Activated CD4-positive, alpha-beta T cell treated with anti-CD3 and anti-CD28 coated beads, Interleukin-2, amount 10 ng/mL, durations not matched to agents 7 days and 5 days (primary cell): Measurements from ENCODE around the gene IL2RA. TPM values are rescaled to one million over a fixed set of nuclear protein-coding genes. Genes with fewer than 3 reads are reported as not detected.
"Not testable (repeated sequence)": the region's sequence is repeated elsewhere in the genome, so short reads cannot be mapped to it uniquely, and the experiment has no call there.

Experiments used
- CTCF ChIA-PET: fragments of 350-600 bp; sonication (Branson Sonifier 250); formaldehyde crosslinking; loops from one replicate; lab custom pipeline; 2021; ENCODE audit warnings: antibody characterized with exemption; lab: Charles Lee
- POLR2A ChIA-PET: fragments of 350-600 bp; sonication (Branson Sonifier 250); formaldehyde crosslinking; loops from one replicate; lab custom pipeline; 2021; ENCODE audit warnings: antibody characterized with exemption; lab: Charles Lee
- DNase-seq: peaks from one replicate; pipeline ENCODE4 v3.0.0-alpha.2; 2020
- H3K27ac Mint-ChIP-seq: one replicate; pipeline ENCODE4 v1.8.0; 2021; ENCODE audit warnings: mild to moderate bottlenecking, moderate library complexity, mixed read lengths
- H3K27me3 Mint-ChIP-seq: one replicate; pipeline ENCODE4 v1.8.0; 2021; ENCODE audit warnings: mixed read lengths
- H3K36me3 Mint-ChIP-seq: one replicate; pipeline ENCODE4 v1.8.0; 2021; ENCODE audit warnings: low read depth, mixed read lengths
- H3K4me1 Mint-ChIP-seq: one replicate; pipeline ENCODE4 v1.8.0; 2021; ENCODE audit warnings: mixed read lengths
- H3K4me3 Mint-ChIP-seq: one replicate; pipeline ENCODE4 v1.8.0; 2021; ENCODE audit warnings: mild to moderate bottlenecking, moderate library complexity, mixed read lengths
- H3K9me3 Mint-ChIP-seq: one replicate; pipeline ENCODE4 v1.8.0; 2021; ENCODE audit warnings: mixed read lengths
- total RNA-seq, 2 experiments: library from RNA; stranded (reverse); gene quantifications; one replicate each; pipeline ENCODE4 v1.2.3, GENCODE V29; 2021

IL2RA gene
- total RNA-seq, 2 experiments from 2014 or later = 124 to 142 TPM

DNA sequence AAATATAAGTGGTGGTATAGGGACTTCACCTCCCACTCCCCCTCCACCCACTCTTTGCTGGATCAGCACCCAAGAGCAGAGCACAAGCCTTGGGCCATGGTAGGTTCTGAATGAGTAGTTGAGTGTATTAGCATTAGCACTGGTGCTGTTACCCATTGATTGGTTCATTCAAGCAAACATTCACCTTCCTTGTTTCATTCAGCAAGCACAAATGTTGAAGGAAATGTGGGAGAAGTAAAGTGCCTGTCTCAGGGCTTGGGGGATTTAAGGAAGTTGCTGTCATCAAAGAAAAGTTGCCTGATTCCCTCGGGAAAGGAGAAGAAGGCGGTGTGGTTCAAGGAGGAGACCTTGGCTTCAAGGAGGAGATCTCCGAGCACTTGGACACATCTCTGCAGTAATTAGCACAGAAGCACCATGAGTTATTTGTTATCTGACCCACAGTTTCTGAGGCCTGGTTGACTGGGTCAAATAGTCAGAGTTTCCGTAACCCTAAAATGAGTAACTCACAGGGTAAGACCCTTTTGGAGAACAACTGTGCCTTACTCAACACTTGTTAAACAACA is 17.3 kb downstream of the IL2RA start:
- H3K9me3 Mint-ChIP-seq = peaks cover under 1% of the 10 kb centered on the region
- POLR2A ChIA-PET = no interaction called here
- H3K27ac Mint-ChIP-seq = peak overlapping the region; percentile 72
- H3K27me3 Mint-ChIP-seq = no peaks in the 10 kb centered on the region
- H3K36me3 Mint-ChIP-seq = peaks cover 68% of the 10 kb centered on the region
- no peak for DNase-seq
- CTCF ChIA-PET = interaction anchor here (0.9 to 1.4 kb wide), 2 partner anchors 37 to 45 kb away, joined by 3 to 4 read pairs; no protein-coding TSS in a partner anchor
- peaks cover 87% of the 10 kb centered on the region for H3K4me1 Mint-ChIP-seq
- H3K4me3 Mint-ChIP-seq = peak overlapping the region; percentile 45

DNA sequence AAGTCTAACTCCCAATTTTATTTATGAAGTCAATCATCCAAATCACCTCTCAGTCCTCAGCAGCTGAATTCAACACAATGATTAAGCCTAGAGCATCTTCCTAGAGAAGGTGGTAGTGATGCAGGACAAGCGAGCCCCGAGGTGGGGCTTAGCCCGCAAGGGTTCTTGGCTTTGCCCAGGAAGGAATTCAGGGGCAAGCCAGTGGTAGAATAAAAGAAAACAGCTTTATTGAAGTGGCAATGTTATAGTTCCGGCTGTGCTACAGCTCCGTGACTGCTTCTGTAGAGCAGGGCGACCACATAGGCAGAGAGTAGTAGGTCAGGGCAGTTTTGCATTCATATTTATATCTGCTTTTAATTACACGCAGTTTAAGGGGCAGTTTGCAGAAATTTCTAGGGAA is 18.1 kb downstream of the IL2RA start:
- Mint-ChIP-seq H3K27ac (peak overlapping the region; percentile 72), H3K4me1 (peaks cover 87% of the 10 kb centered on the region), H3K27me3 (no peaks in the 10 kb centered on the region), H3K36me3 (peaks cover 68% of the 10 kb centered on the region), H3K9me3 (peaks cover 7% of the 10 kb centered on the region), H3K4me3 (peak overlapping the region; percentile 45)
- CTCF ChIA-PET = no interaction called here
- DNase-seq = no peak
- POLR2A ChIA-PET = no interaction called here

DNA sequence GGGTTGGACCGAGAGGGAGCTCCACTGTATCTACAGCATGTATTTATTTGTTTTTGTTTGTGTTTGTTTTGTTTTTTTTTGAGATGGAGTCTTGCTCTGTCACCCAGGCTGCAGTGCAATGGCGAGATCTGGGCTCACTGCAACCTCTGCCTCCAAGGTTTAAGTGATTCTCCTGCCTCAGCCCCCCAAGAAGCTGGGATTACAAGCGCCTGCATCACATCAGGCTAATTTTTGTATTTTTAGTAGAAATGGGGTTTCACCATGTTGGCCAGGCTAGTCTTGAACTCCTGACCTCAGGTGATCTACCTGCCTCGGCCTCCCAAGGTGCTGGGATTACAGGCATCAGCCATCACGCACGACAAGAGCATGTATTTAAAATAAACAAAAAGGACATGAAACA is 18.8 kb downstream of the IL2RA start:
- H3K4me3 Mint-ChIP-seq = not testable (repeated sequence)

DNA sequence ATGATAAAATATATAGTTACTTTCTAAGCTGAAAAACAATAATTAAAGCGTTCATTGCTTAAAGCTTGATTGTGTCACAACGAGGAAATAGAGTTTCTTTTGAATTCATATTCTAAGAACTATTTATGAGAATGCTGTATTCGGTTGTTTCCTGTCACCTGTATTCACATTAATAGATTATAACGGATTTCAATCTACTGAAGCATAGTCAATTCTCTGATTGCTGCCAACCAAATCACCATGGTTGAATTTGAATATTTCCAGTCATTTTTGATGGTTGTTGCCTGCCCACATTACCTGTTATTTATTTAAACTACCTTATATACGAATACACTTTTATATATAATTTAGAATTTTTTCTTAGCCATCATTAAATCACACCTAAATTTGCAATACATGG is 22.0 kb downstream of the IL2RA start:
- ChIA-PET POLR2A (no interaction called here), CTCF (interaction anchor here (1.0 to 1.1 kb wide), 2 partner anchors 10 to 41 kb away, joined by 3 read pairs; no protein-coding TSS in a partner anchor)
- H3K4me3 Mint-ChIP-seq = no peak overlapping the region
- peaks cover 91% of the 10 kb centered on the region for H3K4me1 Mint-ChIP-seq
- H3K27ac Mint-ChIP-seq = no peak overlapping the region
- peaks cover 7% of the 10 kb centered on the region for H3K9me3 Mint-ChIP-seq
- no peaks in the 10 kb centered on the region for H3K27me3 Mint-ChIP-seq
- DNase-seq = no peak
- H3K36me3 Mint-ChIP-seq = peaks cover 78% of the 10 kb centered on the region

More for the DNA sequence above, 18.8 kb downstream of the IL2RA start:
- DNase-seq, H3K9me3 Mint-ChIP-seq, H3K27me3 Mint-ChIP-seq, POLR2A ChIA-PET: not testable (repeated sequence)
- CTCF ChIA-PET = interaction anchor here (0.6 kb wide), 1 partner anchor 616 kb away, joined by 5 read pairs; no protein-coding TSS in a partner anchor
- Mint-ChIP-seq H3K36me3 (peaks cover 67% of the 10 kb centered on the region), H3K27ac (peak overlapping the region; percentile 55), H3K4me1 (peaks cover 87% of the 10 kb centered on the region)

DNA sequence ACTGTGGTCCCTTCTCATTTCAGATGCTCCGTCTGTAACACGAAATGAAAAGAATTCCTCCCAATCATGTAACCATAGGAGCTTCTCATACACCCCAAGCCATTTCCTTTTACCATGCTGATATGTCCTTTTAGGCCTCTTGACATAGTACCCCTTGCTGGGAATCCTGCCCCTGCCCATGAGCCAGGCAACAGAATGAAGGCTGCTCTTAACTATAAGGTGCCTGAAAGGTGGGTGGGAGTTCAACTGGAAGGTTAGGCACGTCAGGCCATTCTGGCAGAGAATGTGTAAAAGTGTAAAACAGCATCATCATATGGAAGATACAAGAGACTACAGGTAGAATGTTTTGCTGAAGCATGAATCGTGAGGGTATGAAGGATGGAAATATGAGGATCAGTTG is 22.5 kb downstream of the IL2RA start:
- DNase-seq = no peak
- Mint-ChIP-seq H3K4me1 (peaks cover 88% of the 10 kb centered on the region), H3K27me3 (no peaks in the 10 kb centered on the region), H3K9me3 (peaks cover 7% of the 10 kb centered on the region), H3K27ac (no peak overlapping the region), H3K36me3 (peaks cover 75% of the 10 kb centered on the region), H3K4me3 (no peak overlapping the region)
- ChIA-PET CTCF (interaction anchor here (1.0 to 1.1 kb wide), 2 partner anchors 9 to 41 kb away, joined by 3 read pairs; no protein-coding TSS in a partner anchor), POLR2A (no interaction called here)

DNA sequence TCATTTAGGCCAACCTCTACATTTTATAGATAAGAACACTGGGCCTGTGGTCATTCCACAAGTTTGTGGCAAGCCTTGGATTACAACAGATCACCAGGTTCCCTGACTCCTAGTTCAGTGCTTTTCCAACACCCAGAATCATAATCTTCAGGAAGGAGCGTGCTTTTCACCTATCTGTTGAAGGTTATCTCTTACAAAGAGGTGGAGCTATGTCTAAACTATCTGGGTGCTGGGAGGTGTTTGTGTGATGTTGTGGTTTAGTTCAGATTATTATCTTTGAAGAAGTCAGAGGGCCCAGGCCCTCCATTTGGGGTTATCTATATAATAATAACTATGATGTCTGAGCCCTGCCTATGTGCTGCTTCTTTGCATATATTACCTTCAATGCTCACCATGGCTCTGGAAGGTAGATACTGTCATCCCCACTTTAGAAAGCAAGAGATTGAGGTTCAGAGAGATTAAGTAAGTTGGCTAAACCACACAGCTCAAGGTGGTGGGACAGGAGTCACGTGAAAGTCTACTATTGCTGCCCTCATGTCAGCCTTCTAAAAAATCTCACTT is 24.0 kb downstream of the IL2RA start:
- H3K4me1 Mint-ChIP-seq = peaks cover 86% of the 10 kb centered on the region
- H3K9me3 Mint-ChIP-seq = peaks cover 7% of the 10 kb centered on the region
- POLR2A ChIA-PET = no interaction called here
- H3K27ac Mint-ChIP-seq = peak overlapping the region; percentile 91
- peaks cover 76% of the 10 kb centered on the region for H3K36me3 Mint-ChIP-seq
- H3K27me3 Mint-ChIP-seq = no peaks in the 10 kb centered on the region
- CTCF ChIA-PET = interaction anchor here (0.7 to 2.0 kb wide), 6 partner anchors 10 to 48 kb away, joined by 3 to 6 read pairs (median 4); no protein-coding TSS in a partner anchor
- DNase-seq = peak; percentile 59
- H3K4me3 Mint-ChIP-seq = peak overlapping the region; percentile 50

DNA sequence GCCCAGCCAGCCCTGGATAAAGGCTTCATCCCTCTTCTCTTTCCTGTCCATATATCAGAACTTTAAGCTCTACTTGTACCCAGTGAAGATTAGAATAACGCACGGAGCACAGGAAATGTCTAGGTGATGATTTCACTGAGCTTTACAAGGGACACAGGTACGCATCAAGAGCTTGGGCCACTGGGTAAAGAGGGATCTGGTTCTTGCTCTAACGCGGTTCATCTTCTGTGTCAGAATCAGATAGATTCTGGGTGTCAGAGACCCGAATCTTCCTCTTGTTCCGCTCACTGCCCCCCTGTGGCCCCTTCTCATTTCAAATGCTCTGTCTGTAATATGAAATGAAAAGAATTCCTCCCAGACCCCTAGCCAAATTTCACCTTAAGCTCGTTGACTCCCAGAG is 24.7 kb downstream of the IL2RA start:
- Mint-ChIP-seq H3K27ac (peak overlapping the region; percentile 91), H3K36me3 (peaks cover 74% of the 10 kb centered on the region), H3K27me3 (no peaks in the 10 kb centered on the region), H3K9me3 (peaks cover 7% of the 10 kb centered on the region), H3K4me1 (peaks cover 84% of the 10 kb centered on the region), H3K4me3 (peak overlapping the region; percentile 50)
- DNase-seq = no peak
- CTCF ChIA-PET = interaction anchor here (1.1 to 2.0 kb wide), 4 partner anchors 14 to 49 kb away, joined by 3 to 6 read pairs (median 5); no protein-coding TSS in a partner anchor
- POLR2A ChIA-PET = interaction anchor here (0.7 kb wide), 1 partner anchor 238 kb away, joined by 3 read pairs; no protein-coding TSS in a partner anchor

DNA sequence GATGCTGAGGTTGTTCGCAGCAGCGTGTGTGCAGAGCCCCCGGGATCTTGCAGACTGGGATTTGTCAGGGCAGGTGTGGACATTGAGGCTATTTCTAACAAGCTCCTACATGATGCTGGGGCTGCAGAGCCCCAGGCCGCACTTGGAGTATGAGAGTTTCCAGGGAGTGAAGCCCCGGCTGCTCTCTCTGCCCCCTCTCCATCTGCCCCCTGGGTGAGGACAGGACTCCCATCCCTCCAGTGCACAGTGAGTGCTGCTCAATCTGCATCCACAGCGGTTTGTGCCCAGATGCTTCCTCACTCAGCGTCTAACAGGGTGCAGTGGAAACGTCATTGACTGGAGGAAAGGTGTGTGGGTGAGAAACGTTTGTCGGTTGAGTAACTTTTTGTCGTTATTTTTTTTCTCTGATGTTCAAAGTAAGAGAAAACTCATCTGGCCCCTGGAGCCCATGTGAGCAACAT is 25.3 kb downstream of the IL2RA start:
- Mint-ChIP-seq H3K4me3 (no peak overlapping the region), H3K27ac (peak overlapping the region; percentile 91), H3K27me3 (no peaks in the 10 kb centered on the region), H3K36me3 (peaks cover 76% of the 10 kb centered on the region), H3K4me1 (peaks cover 82% of the 10 kb centered on the region), H3K9me3 (peaks cover 7% of the 10 kb centered on the region)
- POLR2A ChIA-PET = interaction anchor here (0.7 kb wide), 1 partner anchor 238 kb away, joined by 3 read pairs; no protein-coding TSS in a partner anchor
- CTCF ChIA-PET = interaction anchor here (1.2 to 2.0 kb wide), 3 partner anchors 10 to 23 kb away, joined by 3 to 6 read pairs (median 4); no protein-coding TSS in a partner anchor
- DNase-seq = peak; percentile 6

DNA sequence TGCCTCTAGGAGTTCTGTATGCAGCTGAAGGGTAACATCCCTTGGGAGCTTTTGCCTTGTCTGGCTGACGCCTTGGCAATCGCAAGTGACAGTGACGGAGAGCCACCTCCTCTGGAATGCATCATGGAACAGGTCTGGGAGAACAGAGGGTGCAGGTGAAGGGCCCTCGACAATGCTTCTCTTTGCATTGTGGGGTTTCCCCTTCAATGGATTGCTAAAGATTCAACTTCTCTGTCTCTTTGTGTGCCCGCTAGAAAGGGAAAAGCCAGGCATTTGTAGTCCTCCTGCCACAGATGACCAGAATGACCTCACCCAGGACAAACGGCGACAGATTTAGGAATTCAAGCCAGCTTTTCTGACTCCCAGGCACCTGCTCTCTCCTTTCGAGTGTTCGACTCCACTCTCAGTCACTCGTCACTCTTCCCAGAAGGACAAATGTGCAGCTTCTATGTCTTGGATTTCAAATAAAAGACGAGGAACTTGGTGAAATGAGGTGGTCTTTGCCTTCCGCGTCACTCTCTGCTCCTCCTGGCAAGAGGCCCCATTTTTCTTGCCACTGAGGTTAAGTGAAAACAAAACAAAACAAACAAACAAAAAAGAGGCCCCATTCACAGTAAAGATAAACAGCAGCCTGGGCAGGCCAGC is 26.1 kb downstream of the IL2RA start:
- Mint-ChIP-seq H3K9me3 (peaks cover 8% of the 10 kb centered on the region), H3K4me3 (no peak overlapping the region), H3K36me3 (peaks cover 76% of the 10 kb centered on the region), H3K27me3 (no peaks in the 10 kb centered on the region), H3K4me1 (peaks cover 76% of the 10 kb centered on the region), H3K27ac (peak overlapping the region; percentile 55)
- DNase-seq = peak; percentile 3
- ChIA-PET CTCF (interaction anchor here (0.8 to 2.0 kb wide), 3 partner anchors 11 to 19 kb away, joined by 3 to 4 read pairs (median 3); no protein-coding TSS in a partner anchor), POLR2A (no interaction called here)

DNA sequence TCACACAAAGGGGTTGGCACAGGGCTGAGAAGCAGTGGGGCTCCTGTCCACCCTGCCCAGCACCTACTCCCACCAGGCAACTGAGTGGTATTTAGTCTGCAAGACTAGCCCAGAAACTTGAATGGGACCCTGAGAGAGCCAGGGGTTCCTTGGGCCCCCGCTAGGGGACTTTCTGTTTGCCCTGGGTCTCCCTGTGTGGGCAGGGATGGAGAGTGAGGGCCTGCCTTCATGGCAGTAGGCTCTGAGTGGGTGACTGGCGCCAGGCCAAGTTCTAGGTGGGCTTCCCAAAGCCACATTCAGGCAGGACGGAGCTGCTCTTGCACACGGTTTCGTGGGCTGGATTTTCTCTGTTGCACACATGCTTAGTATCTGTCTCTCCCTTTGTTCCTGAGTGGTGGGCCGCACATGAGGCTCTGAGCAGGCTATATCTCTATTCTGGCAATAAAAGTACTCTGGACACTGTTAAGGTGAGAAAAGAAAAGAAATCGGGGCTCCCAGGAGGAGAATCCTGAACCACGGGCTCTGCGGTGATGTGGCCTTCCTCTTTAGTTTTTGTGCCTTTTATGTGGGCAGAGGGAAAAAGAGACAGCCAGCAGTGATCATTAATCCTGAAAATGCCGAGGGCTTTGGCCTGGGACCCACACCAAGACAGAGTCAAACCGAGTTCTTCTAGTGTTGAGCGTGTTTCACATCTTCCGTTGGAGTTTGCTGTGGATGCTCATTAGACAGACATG is 26.9 kb downstream of the IL2RA start:
- Mint-ChIP-seq H3K36me3 (peaks cover 80% of the 10 kb centered on the region), H3K4me3 (no peak overlapping the region), H3K9me3 (peaks cover 16% of the 10 kb centered on the region), H3K4me1 (peaks cover 75% of the 10 kb centered on the region), H3K27me3 (no peaks in the 10 kb centered on the region), H3K27ac (peak overlapping the region; percentile 51)
- ChIA-PET CTCF (interaction anchor here (1.5 kb wide), 1 partner anchor 12 kb away, joined by 3 read pairs; no protein-coding TSS in a partner anchor), POLR2A (no interaction called here)
- DNase-seq = peak; percentile 3

DNA sequence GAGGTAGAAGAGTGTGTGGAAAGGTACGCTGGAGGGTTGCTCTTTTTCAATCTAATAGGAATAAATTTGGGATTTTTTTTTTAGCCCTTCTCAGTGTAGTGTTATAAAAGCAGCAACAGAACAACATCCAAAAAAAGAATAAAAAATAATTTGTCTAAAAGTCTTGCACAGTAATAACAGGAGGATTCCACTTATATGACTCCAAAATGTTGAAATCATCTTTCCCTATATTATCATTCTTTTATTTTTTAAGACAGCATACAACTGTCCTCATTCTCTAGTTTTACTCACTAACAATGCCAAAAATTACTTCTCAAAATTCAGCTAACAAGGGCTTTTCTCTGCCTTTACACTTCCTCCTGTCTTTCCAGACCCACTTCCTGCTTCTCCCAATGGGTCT is 27.8 kb downstream of the IL2RA start:
- Mint-ChIP-seq H3K9me3 (peaks cover 14% of the 10 kb centered on the region), H3K27me3 (no peaks in the 10 kb centered on the region), H3K36me3 (peaks cover 76% of the 10 kb centered on the region), H3K27ac (peak overlapping the region; percentile 43), H3K4me1 (peaks cover 70% of the 10 kb centered on the region), H3K4me3 (no peak overlapping the region)
- CTCF ChIA-PET = interaction anchor here (0.7 to 1.8 kb wide), 3 partner anchors 9 to 24 kb away, joined by 4 to 8 read pairs (median 4); no protein-coding TSS in a partner anchor
- POLR2A ChIA-PET = no interaction called here
- DNase-seq = no peak

DNA sequence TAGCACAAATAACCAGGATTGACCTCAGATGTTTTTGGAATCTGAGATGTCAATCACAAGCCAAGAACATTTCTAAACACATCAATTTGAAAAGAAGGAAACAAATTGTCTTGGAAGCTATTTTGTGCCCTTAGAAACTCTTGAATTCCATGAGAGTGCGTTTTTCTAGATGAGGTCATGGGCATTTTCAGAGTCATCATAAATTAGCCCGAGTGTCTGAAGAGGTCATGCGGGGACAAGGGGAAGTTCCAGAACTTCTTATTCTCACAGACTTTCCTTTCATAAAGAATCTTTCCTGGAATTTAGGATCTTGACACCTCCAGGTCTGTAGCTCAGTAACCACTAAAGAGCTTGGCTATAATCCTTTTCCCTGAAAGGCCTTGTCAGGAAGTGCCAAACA is 28.2 kb downstream of the IL2RA start:
- POLR2A ChIA-PET = no interaction called here
- H3K36me3 Mint-ChIP-seq = peaks cover 72% of the 10 kb centered on the region
- peaks cover 13% of the 10 kb centered on the region for H3K9me3 Mint-ChIP-seq
- no peak for DNase-seq
- H3K27me3 Mint-ChIP-seq = no peaks in the 10 kb centered on the region
- peaks cover 66% of the 10 kb centered on the region for H3K4me1 Mint-ChIP-seq
- CTCF ChIA-PET = interaction anchor here (0.7 to 1.8 kb wide), 3 partner anchors 9 to 23 kb away, joined by 4 to 8 read pairs (median 4); no protein-coding TSS in a partner anchor
- H3K4me3 Mint-ChIP-seq = no peak overlapping the region
- H3K27ac Mint-ChIP-seq = no peak overlapping the region
